HEK293T (cell line): ENCODE measurements around the gene CEBPG.
A peak's percentile ranks its signal among the peaks of the same experiment; 100 is the strongest.

Experiments
- CTCF ChIA-PET: fragments of 350-600 bp; formaldehyde crosslinking; extraction: SDS; loops from one replicate; lab custom pipeline; 2021; ENCODE audit warnings: antibody characterized with exemption, inconsistent platforms; lab: Yijun Ruan, JAX
- POLR2A ChIA-PET: fragments of 350-600 bp; formaldehyde crosslinking; extraction: SDS; loops from one replicate; lab custom pipeline; 2020; ENCODE audit warnings: antibody characterized with exemption, inconsistent platforms; lab: Yijun Ruan, JAX
- DNase-seq: peaks from one replicate; pipeline ENCODE4 v3.0.0; 2012; ENCODE audit warnings: mixed read lengths; ENCODE audit errors: extremely low spot score
- ARNT ChIP-seq: fragments of 450-650 bp; IDR thresholded peaks from 2 replicates; pipeline ENCODE4 v1.6.1; 2017; ENCODE audit warnings: mild to moderate bottlenecking
- BHLHE40 ChIP-seq: fragments of 450-650 bp; IDR thresholded peaks from 2 replicates; pipeline ENCODE4 v1.6.1; 2016; ENCODE audit warnings: mild to moderate bottlenecking, moderate library complexity, borderline replicate concordance
- CTBP1 ChIP-seq: fragments of 450-650 bp; IDR thresholded peaks from 2 replicates; pipeline ENCODE4 v1.6.1; 2016; ENCODE audit warnings: borderline replicate concordance
- ELF4 ChIP-seq: fragments of 450-650 bp; IDR thresholded peaks from 2 replicates; pipeline ENCODE4 v1.6.1; 2017; ENCODE audit warnings: antibody characterized with exemption
- FOXA1 ChIP-seq: fragments of 450-650 bp; IDR thresholded peaks from 2 replicates; pipeline ENCODE4 v1.6.1; 2016; ENCODE audit warnings: mild to moderate bottlenecking
- FOXK2 ChIP-seq: fragments of 450-650 bp; IDR thresholded peaks from 2 replicates; pipeline ENCODE4 v1.6.1; 2016; ENCODE audit warnings: mild to moderate bottlenecking
- FOXM1 ChIP-seq: fragments of 450-650 bp; IDR thresholded peaks from 2 replicates; pipeline ENCODE4 v1.6.1; 2017; ENCODE audit warnings: mild to moderate bottlenecking, borderline replicate concordance
- HDGF ChIP-seq: fragments of 450-650 bp; IDR thresholded peaks from 2 replicates; pipeline ENCODE4 v1.6.1; 2017; ENCODE audit warnings: antibody characterized with exemption, borderline replicate concordance
- L3MBTL2 ChIP-seq: fragments of 450-650 bp; conservative IDR thresholded peaks from 2 replicates; pipeline ENCODE4 v1.6.1; 2016; ENCODE audit warnings: mild to moderate bottlenecking
- LEF1 ChIP-seq: fragments of 450-650 bp; IDR thresholded peaks from 2 replicates; pipeline ENCODE4 v1.6.1; 2017; ENCODE audit warnings: mild to moderate bottlenecking, borderline replicate concordance
- NFRKB ChIP-seq: fragments of 450-650 bp; IDR thresholded peaks from 2 replicates; pipeline ENCODE4 v1.6.1; 2016; ENCODE audit warnings: mild to moderate bottlenecking, moderate library complexity
- PKNOX1 ChIP-seq: fragments of 450-650 bp; IDR thresholded peaks from 2 replicates; pipeline ENCODE4 v1.6.1; 2016
- SP1 ChIP-seq: fragments of 450-650 bp; IDR thresholded peaks from 2 replicates; pipeline ENCODE4 v1.6.1; 2017
- SUZ12 ChIP-seq: fragments of 450-650 bp; IDR thresholded peaks from 2 replicates; pipeline ENCODE4 v1.6.1; 2016; ENCODE audit warnings: mild to moderate bottlenecking
- TARDBP ChIP-seq: fragments of 450-650 bp; IDR thresholded peaks from 2 replicates; pipeline ENCODE4 v1.6.1; 2016
- ZNF384 ChIP-seq: fragments of 450-650 bp; IDR thresholded peaks from 2 replicates; pipeline ENCODE4 v1.6.1; 2016

CEBPG gene

GRCh38 chr19:33397536-33398360, 24.2 kb downstream of the CEBPG start:
- ChIA-PET POLR2A (no interaction called here), CTCF (interaction anchor here (0.5 to 1.1 kb wide), 5 partner anchors 12 to 702 kb away, joined by 3 to 4 read pairs (median 4); no protein-coding TSS in a partner anchor)
- no peak for TF ChIP-seq PKNOX1
- no peak for TF ChIP-seq ZNF384
- TF ChIP-seq ARNT, result no peak
- no peak for TF ChIP-seq TARDBP
- TF ChIP-seq BHLHE40, result no peak
- no peak for TF ChIP-seq SUZ12
- no peak for TF ChIP-seq LEF1
- no peak for TF ChIP-seq CTBP1
- TF ChIP-seq L3MBTL2, result no peak
- no peak for TF ChIP-seq SP1
- no peak for TF ChIP-seq FOXA1
- TF ChIP-seq FOXM1, result no peak
- no peak for TF ChIP-seq ELF4
- TF ChIP-seq HDGF, result no peak
- no peak for TF ChIP-seq FOXK2
- no peak for TF ChIP-seq NFRKB
- DNase-seq, result peak; percentile 66

- ChIA-PET POLR2A (no interaction called here), CTCF (interaction anchor here (0.6 to 1.5 kb wide), 5 partner anchors 13 to 174 kb away, joined by 3 to 4 read pairs (median 3); no protein-coding TSS in a partner anchor)
- no peak for TF ChIP-seq ZNF384
- TF ChIP-seq ELF4, result no peak
- no peak for TF ChIP-seq FOXM1
- TF ChIP-seq TARDBP, result no peak
- no peak for TF ChIP-seq LEF1
- no peak for TF ChIP-seq HDGF
Measured at GRCh38 chr19:33398361-33399060, 25.0 kb downstream of the CEBPG start.

GRCh38 chr19:33399081-33399744, 25.7 kb downstream of the CEBPG start:
- no peak for DNase-seq
- CTCF ChIA-PET, result interaction anchor here (0.7 to 1.5 kb wide), 2 partner anchors 23 to 164 kb away, joined by 3 read pairs; no protein-coding TSS in a partner anchor
- POLR2A ChIA-PET, result interaction anchor here (0.7 kb wide), 1 partner anchor 326 kb away, joined by 3 read pairs; no protein-coding TSS in a partner anchor
- TF ChIP-seq SP1 (no peak), FOXA1 (no peak), FOXK2 (no peak), ZNF384 (no peak), ELF4 (no peak), BHLHE40 (no peak), PKNOX1 (no peak), FOXM1 (no peak), NFRKB (no peak), HDGF (no peak), L3MBTL2 (no peak), ARNT (no peak), CTBP1 (no peak), TARDBP (no peak), LEF1 (no peak)

More at GRCh38 chr19:33398361-33399060, 25.0 kb downstream of the CEBPG start:
- no peak for DNase-seq

DNA sequence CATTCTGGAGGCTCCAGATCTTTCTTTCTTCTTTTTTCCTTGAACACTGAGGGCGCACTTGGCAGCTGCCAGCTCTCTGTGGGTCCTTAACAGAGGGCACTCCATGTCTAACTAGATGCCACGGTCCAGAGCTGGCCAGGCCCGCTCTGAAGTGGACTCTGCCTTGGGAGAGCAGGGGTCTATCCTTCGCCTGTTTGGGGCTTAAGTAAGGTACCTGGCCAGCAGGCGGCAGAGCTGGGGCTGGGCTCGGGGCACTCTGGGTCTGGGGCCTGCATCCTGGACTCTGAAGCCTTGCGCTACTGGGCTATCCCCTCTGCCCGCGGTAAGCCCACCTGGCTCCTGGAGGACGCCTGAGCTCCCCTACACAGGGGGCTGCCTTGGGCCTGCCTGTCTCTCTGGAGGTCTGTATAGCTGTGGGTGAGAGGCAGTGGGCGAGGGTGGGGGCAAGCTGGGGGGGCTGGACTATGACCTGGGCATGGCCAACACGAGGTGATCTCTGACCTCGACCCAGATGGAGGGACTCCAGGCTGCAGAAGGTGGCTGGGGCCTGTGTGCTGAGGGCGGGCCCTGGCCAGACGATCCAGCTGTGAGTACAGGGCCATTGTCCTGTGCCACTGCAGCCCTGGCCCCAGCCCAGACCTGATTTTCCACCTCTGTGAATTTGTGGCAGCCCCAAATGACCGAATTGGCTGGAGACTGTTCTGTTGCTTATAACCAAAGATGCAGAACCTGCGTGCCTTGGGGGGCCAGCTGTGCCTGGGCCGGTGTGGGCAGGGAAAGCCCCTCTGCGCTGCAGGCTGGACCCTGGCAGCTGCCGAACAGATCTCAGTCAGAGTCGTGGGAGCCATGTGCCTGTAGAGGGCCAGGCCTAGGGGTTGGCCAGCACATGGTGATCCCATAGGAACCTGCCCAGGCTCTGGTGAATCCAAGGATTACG, 26.5 kb downstream of the CEBPG start:
- TF ChIP-seq BHLHE40, result no peak
- TF ChIP-seq ARNT, result no peak
- no peak for TF ChIP-seq FOXA1
- TF ChIP-seq ELF4, result no peak
- TF ChIP-seq ZNF384, result no peak
- TF ChIP-seq HDGF, result no peak
- TF ChIP-seq FOXM1, result no peak
- no peak for TF ChIP-seq TARDBP
- no peak for TF ChIP-seq SUZ12
- TF ChIP-seq PKNOX1, result no peak
- no peak for DNase-seq
- ChIA-PET POLR2A (interaction anchor here (0.7 kb wide), 1 partner anchor 326 kb away, joined by 3 read pairs; no protein-coding TSS in a partner anchor), CTCF (interaction anchor here (0.7 to 1.5 kb wide), 2 partner anchors 23 to 165 kb away, joined by 3 read pairs; no protein-coding TSS in a partner anchor)
